GM12878 (cell line): ENCODE data around the gene CD70. TPM values are rescaled to one million over a fixed set of nuclear protein-coding genes. Genes with fewer than 3 reads are reported as not detected.

ENCODE experiments used
- HDGF ChIP-seq: fragments of 450-650 bp; IDR thresholded peaks from 2 replicates; pipeline ENCODE4 v1.6.1; 2016; ENCODE audit warnings: antibody characterized with exemption
- JUND ChIP-seq: IDR thresholded peaks from 2 replicates; pipeline ENCODE4 v1.6.1; 2012; ENCODE audit warnings: low read depth, mild to moderate bottlenecking, low read length, improper control_type of control experiment, moderate library complexity
- MTA3 ChIP-seq: IDR thresholded peaks from 2 replicates; pipeline ENCODE4 v1.6.1; 2012; ENCODE audit warnings: low read length, inconsistent platforms, borderline replicate concordance
- NBN ChIP-seq: fragments of 450-650 bp; IDR thresholded peaks from 2 replicates; pipeline ENCODE4 v1.6.1; 2016
- NFIC ChIP-seq: IDR thresholded peaks from 2 replicates; pipeline ENCODE4 v1.6.1; 2012; ENCODE audit warnings: low read depth, mild to moderate bottlenecking, inconsistent platforms, low read length, moderate library complexity
- RUNX3 ChIP-seq: IDR thresholded peaks from 2 replicates; pipeline ENCODE4 v1.6.1; 2012; ENCODE audit warnings: low read length, inconsistent platforms
- TAF1 ChIP-seq: IDR thresholded peaks from 2 replicates; pipeline ENCODE4 v1.6.1; 2011; ENCODE audit warnings: mild to moderate bottlenecking, low read depth, low read length, borderline replicate concordance
- TCF12 ChIP-seq: IDR thresholded peaks from 2 replicates; pipeline ENCODE4 v1.6.1; 2011; ENCODE audit warnings: low read depth, mild to moderate bottlenecking, low read length
- YBX1 ChIP-seq: fragments of 450-650 bp; IDR thresholded peaks from 2 replicates; pipeline ENCODE4 v1.6.1; 2016; ENCODE audit warnings: antibody characterized with exemption
- ZBTB4 ChIP-seq: fragments of 450-650 bp; formaldehyde crosslinking; IDR thresholded peaks from 2 replicates; pipeline ENCODE4 v1.4.0; 2022; ENCODE audit warnings: mild to moderate bottlenecking, moderate library complexity
- polyA plus RNA-seq, 11 experiments: library from polyadenylated mRNA; depleted of rRNA in 4 of 11; unstranded in 6 of 11; stranded (reverse) in 5 of 11; fragments of >200 nt; fragmentation: Nextera tagmentation in 4 of 11; fragmentation: Illumina TruSeq in 1 of 11; extraction: Ambion mirVana in 4 of 11; extraction: Trizol in 1 of 11; gene quantifications; 1 replicate in 1 of 11; 2 replicates in 10 of 11; pipeline versions ENCODE4 v1.2.1 to v1.2.3, GENCODE V29; 2011 to 2016; ENCODE audit warnings: inconsistent platforms in 2 of 11, missing spikeins in 2 of 11, low read depth in 1 of 11
- total RNA-seq, 4 experiments: library from RNA; depleted of rRNA in 3 of 4; stranded (reverse); fragments of >200 nt in 3 of 4; fragmentation: Illumina TruSeq in 1 of 4; extraction: Trizol in 1 of 4; gene quantifications; 2 replicates each; pipeline versions ENCODE4 v1.2.1 to v1.2.3, GENCODE V29; 2013 to 2021
- TF ChIP-seq, protein P1 (sequence below): IDR thresholded peaks from 2 replicates; pipeline ENCODE4 v1.6.1; 2012; ENCODE audit warnings: low read length, inconsistent platforms

The CD70 gene
- total and polyA plus RNA-seq, 10 of the 15 experiments (the other 5 are each of a cell fraction or from before 2014, with no cell fraction given) = 16.4 to 441 (median 265) TPM

DNA sequence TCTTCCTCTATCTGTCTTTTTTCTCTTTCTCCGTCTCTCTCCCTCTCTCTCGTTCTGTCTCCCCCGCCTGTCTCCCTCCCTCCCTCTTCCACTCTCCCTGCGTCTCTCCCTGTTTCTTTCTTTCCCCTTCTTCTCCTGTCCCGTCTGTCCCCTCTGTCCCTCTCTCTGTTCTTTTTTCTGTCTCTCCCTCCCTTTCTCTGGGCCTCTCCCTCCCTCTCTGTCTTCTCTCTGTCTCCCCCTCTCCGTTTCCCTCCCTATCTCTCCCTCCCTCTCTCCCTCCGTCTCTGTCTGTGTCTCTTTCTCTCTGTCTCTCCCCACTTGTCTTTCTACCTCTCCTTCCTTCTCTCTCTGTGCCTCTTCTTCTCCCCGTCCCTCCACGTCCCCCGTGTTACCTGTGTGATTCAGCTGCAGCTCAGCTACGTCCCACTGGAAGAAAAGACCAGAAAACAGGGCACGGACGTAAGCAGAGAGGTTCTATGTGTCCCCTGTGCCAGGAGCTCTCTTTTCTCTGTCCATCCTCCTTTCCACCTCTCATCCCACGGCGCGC is 1.2 kb downstream of the CD70 start (continued):
- TF ChIP-seq NFIC = peak; percentile 30; the same call in 1 of the 2 replicates
- no peak for TF ChIP-seq TCF12
- peak; percentile 97 for TF ChIP-seq HDGF
- TF ChIP-seq MTA3 = peak; percentile 47; the same call in 1 of the 2 replicates
- TF ChIP-seq JUND = no peak
- TF ChIP-seq NBN = peak; percentile 81
- TF ChIP-seq TAF1 = no peak
- TF ChIP-seq ZBTB4 (CRISPR knock-in tag) = no peak
- TF ChIP-seq YBX1 = peak; percentile 79; the same call in 1 of the 2 replicates
- no peak for TF ChIP-seq RUNX3
- TF ChIP-seq, protein P1, sequence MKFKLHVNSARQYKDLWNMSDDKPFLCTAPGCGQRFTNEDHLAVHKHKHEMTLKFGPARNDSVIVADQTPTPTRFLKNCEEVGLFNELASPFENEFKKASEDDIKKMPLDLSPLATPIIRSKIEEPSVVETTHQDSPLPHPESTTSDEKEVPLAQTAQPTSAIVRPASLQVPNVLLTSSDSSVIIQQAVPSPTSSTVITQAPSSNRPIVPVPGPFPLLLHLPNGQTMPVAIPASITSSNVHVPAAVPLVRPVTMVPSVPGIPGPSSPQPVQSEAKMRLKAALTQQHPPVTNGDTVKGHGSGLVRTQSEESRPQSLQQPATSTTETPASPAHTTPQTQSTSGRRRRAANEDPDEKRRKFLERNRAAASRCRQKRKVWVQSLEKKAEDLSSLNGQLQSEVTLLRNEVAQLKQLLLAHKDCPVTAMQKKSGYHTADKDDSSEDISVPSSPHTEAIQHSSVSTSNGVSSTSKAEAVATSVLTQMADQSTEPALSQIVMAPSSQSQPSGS = no peak
- TF ChIP-seq, all 136 proteins: peak for 11
